ENCODE results near the gene CCNJ. TPM values are rescaled to one million over a fixed set of nuclear protein-coding genes. Genes with fewer than 3 reads are reported as not detected.

CCNJ gene
- total and polyA plus RNA-seq, 9 of the 15 experiments (the other 6 are each of a cell fraction or from before 2014, with no cell fraction given): 0.69 to 15.7 (median 9.2) TPM

- TF ChIP-seq, protein P1, sequence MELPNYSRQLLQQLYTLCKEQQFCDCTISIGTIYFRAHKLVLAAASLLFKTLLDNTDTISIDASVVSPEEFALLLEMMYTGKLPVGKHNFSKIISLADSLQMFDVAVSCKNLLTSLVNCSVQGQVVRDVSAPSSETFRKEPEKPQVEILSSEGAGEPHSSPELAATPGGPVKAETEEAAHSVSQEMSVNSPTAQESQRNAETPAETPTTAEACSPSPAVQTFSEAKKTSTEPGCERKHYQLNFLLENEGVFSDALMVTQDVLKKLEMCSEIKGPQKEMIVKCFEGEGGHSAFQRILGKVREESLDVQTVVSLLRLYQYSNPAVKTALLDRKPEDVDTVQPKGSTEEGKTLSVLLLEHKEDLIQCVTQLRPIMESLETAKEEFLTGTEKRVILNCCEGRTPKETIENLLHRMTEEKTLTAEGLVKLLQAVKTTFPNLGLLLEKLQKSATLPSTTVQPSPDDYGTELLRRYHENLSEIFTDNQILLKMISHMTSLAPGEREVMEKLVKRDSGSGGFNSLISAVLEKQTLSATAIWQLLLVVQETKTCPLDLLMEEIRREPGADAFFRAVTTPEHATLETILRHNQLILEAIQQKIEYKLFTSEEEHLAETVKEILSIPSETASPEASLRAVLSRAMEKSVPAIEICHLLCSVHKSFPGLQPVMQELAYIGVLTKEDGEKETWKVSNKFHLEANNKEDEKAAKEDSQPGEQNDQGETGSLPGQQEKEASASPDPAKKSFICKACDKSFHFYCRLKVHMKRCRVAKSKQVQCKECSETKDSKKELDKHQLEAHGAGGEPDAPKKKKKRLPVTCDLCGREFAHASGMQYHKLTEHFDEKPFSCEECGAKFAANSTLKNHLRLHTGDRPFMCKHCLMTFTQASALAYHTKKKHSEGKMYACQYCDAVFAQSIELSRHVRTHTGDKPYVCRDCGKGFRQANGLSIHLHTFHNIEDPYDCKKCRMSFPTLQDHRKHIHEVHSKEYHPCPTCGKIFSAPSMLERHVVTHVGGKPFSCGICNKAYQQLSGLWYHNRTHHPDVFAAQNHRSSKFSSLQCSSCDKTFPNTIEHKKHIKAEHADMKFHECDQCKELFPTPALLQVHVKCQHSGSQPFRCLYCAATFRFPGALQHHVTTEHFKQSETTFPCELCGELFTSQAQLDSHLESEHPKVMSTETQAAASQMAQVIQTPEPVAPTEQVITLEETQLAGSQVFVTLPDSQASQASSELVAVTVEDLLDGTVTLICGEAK (IDR thresholded peaks at IDR 0.05): no peak
- TF ChIP-seq, protein P1 (CRISPR knock-in tag; IDR thresholded peaks at IDR 0.05): no peak
- TF ChIP-seq IRF2 (CRISPR knock-in tag; IDR thresholded peaks at IDR 0.05) (no peak), GTF2B (IDR thresholded peaks at IDR 0.05; ENCODE audit: extremely low read depth, insufficient read length) (no peak), ZNF609 (CRISPR knock-in tag; IDR thresholded peaks at IDR 0.05; ENCODE audit: borderline replicate concordance) (0 out of 2 replicates have a peak, but pooled peaks have one; percentile 28), MCM2 (IDR thresholded peaks at IDR 0.05; ENCODE audit: low read depth) (no peak), ZNF239 (CRISPR knock-in tag; IDR thresholded peaks at IDR 0.05) (no peak), CBX3 (IDR thresholded peaks at IDR 0.05; ENCODE audit: borderline replicate concordance in 1 of 2, low read length in 2 of 2) (0 out of 3 replicates have a peak, but pooled peaks of 1 of the 2 experiments have one; percentile 23), CTBP1 (IDR thresholded peaks at IDR 0.05; ENCODE audit: borderline replicate concordance) (peak; percentile 88), MAZ (CRISPR knock-in tag; conservative IDR thresholded peaks at IDR 0.05 in 1 of 2, IDR thresholded peaks at IDR 0.05 in 1 of 2) (peak; percentile 51 to 77; a peak in 3 of 4 replicates), ETV5 (CRISPR knock-in tag; IDR thresholded peaks at IDR 0.05; ENCODE audit: low read depth) (peak; percentile 42), MTA2 (IDR thresholded peaks at IDR 0.05; ENCODE audit: low read depth) (no peak)
These were observed at the start of gene CCNJ (continued) for GRCh38 chr10:96043033-96043892.

Data from K562 (cell line).